K562 (cell line): Measurements from ENCODE around the gene ROPN1L. TPM values are rescaled to one million over a fixed set of nuclear protein-coding genes. Genes with fewer than 3 reads are reported as not detected.

Source experiments
- BRD9 ChIP-seq: fragments of 450-650 bp; IDR thresholded peaks from 2 replicates; pipeline ENCODE4 v1.6.1; 2018; ENCODE audit warnings: low read depth; ENCODE audit not compliant: partially characterized antibody
- CHD2 ChIP-seq: IDR thresholded peaks from 2 replicates; pipeline ENCODE4 v1.6.1; 2011; ENCODE audit warnings: low read depth, low read length
- CTBP1 ChIP-seq: fragments of 450-650 bp; IDR thresholded peaks from 2 replicates; pipeline ENCODE4 v1.6.1; 2016; ENCODE audit warnings: borderline replicate concordance
- DNMT1 ChIP-seq: fragments of 450-650 bp; IDR thresholded peaks from 2 replicates; pipeline ENCODE4 v1.6.1; 2016; ENCODE audit warnings: antibody characterized with exemption, mild to moderate bottlenecking
- ELF1 ChIP-seq: fragments of 200-800 bp; sonication (Bioruptor generic); IDR thresholded peaks from 2 replicates; pipeline ENCODE4 v1.6.1; 2016; ENCODE audit warnings: missing genetic modification characterization, missing compliant biosample characterization
- FOXP1 ChIP-seq: sonication (generic); formaldehyde crosslinking; IDR thresholded peaks from 2 replicates; pipeline ENCODE4 v1.8.0; 2022; ENCODE audit warnings: mild to moderate bottlenecking, missing genetic modification reagents
- HMBOX1 ChIP-seq: sonication (generic); IDR thresholded peaks from 2 replicates; pipeline ENCODE4 v1.6.1; 2016
- ID3 ChIP-seq, 2 experiments: fragments of 250-450 bp in 1 of 2; fragments of 450-650 bp in 1 of 2; sonication (Bioruptor Pico) in 1 of 2; IDR thresholded peaks; 2 replicates each; pipeline versions ENCODE4 v1.6.1 to v1.8.0; 2016 to 2021; ENCODE audit warnings: mild to moderate bottlenecking in 2 of 2, moderate library complexity in 2 of 2, missing compliant biosample characterization in 1 of 2, missing genetic modification characterization in 1 of 2
- KDM5B ChIP-seq: fragments of 200-600 bp; sonication (generic); IDR thresholded peaks from 2 replicates; pipeline ENCODE4 v1.6.1; 2012; ENCODE audit warnings: low read depth, mild to moderate bottlenecking, moderate library complexity, low read length, control low read depth, inconsistent platforms; ENCODE audit not compliant: insufficient replicate concordance
- KLF13 ChIP-seq: fragments of 450-650 bp; IDR thresholded peaks from 2 replicates; pipeline ENCODE4 v1.6.1; 2016; ENCODE audit warnings: missing genetic modification characterization, low read depth, mild to moderate bottlenecking, missing compliant biosample characterization, moderate library complexity, borderline replicate concordance
- NFE2 ChIP-seq: IDR thresholded peaks from 2 replicates; pipeline ENCODE4 v1.6.1; 2014; ENCODE audit warnings: antibody characterized with exemption, low read depth
- NONO ChIP-seq, 2 experiments: fragments of 200-400 bp in 1 of 2; fragments of 450-650 bp in 1 of 2; formaldehyde crosslinking in 1 of 2; IDR thresholded peaks; 2 replicates each; pipeline ENCODE4 v1.6.1; 2017; ENCODE audit warnings: low read depth in 2 of 2, mild to moderate bottlenecking in 2 of 2, moderate library complexity in 2 of 2, low read length in 1 of 2
- NR4A1 ChIP-seq, 2 experiments: fragments of 250-450 bp in 1 of 2; fragments of 450-650 bp in 1 of 2; sonication (Bioruptor Pico) in 1 of 2; IDR thresholded peaks; 2 replicates each; pipeline versions ENCODE4 v1.4.0 to v1.6.1; 2016 to 2020; ENCODE audit warnings: mild to moderate bottlenecking in 2 of 2, missing compliant biosample characterization in 1 of 2, missing genetic modification characterization in 1 of 2, moderate library complexity in 1 of 2
- NUFIP1 ChIP-seq: fragments of 450-650 bp; IDR thresholded peaks from 2 replicates; pipeline ENCODE4 v1.6.1; 2018; ENCODE audit not compliant: partially characterized antibody
- PKNOX1 ChIP-seq: fragments of 450-650 bp; IDR thresholded peaks from 2 replicates; pipeline ENCODE4 v1.6.1; 2016
- PRMT5 ChIP-seq: sonication (generic); formaldehyde crosslinking; IDR thresholded peaks from 2 replicates; pipeline ENCODE4 v1.5.0; 2020; ENCODE audit warnings: missing genetic modification reagents
- PTTG1 ChIP-seq: fragments of 450-650 bp; IDR thresholded peaks from 2 replicates; pipeline ENCODE4 v1.6.1; 2016; ENCODE audit warnings: low read depth, mild to moderate bottlenecking, missing genetic modification characterization, missing compliant biosample characterization
- RBM15 ChIP-seq: fragments of 200-400 bp; formaldehyde crosslinking; IDR thresholded peaks from 2 replicates; pipeline ENCODE4 v1.6.1; 2018; ENCODE audit warnings: mild to moderate bottlenecking, low read length, moderate library complexity; ENCODE audit not compliant: insufficient read depth
- SMAD4 ChIP-seq: fragments of 250-450 bp; sonication (Bioruptor Pico); conservative IDR thresholded peaks from 2 replicates; pipeline ENCODE4 v1.8.0; 2021; ENCODE audit warnings: inconsistent platforms, mild to moderate bottlenecking, moderate library complexity
- TCFL5 ChIP-seq: fragments of 250-450 bp; sonication (Bioruptor Pico); conservative IDR thresholded peaks from 2 replicates; pipeline ENCODE4 v1.6.1; 2021; ENCODE audit warnings: mild to moderate bottlenecking, moderate library complexity, matching md5 sums
- ZNF277 ChIP-seq: fragments of 250-450 bp; sonication (Bioruptor Pico); IDR thresholded peaks from 2 replicates; pipeline ENCODE4 v1.8.0; 2022; ENCODE audit warnings: inconsistent platforms, mild to moderate bottlenecking, moderate library complexity, borderline replicate concordance
- ZNF77 ChIP-seq: fragments of 250-450 bp; sonication (Bioruptor Pico); IDR thresholded peaks from 2 replicates; pipeline ENCODE4 v1.5.0; 2020
- ZNF785 ChIP-seq: fragments of 250-450 bp; sonication (Bioruptor Pico); IDR thresholded peaks from 2 replicates; pipeline ENCODE4 v1.4.0; 2020; ENCODE audit warnings: mild to moderate bottlenecking
- ZSCAN32 ChIP-seq: fragments of 450-650 bp; formaldehyde crosslinking; IDR thresholded peaks from 2 replicates; pipeline ENCODE4 v1.4.0; 2020; ENCODE audit warnings: mild to moderate bottlenecking, moderate library complexity
- polyA plus RNA-seq, 8 experiments: library from polyadenylated mRNA; depleted of rRNA in 4 of 8; stranded (reverse) in 5 of 8; unstranded in 3 of 8; fragments of >200 nt; fragmentation: Nextera tagmentation in 2 of 8; fragmentation: Illumina TruSeq in 1 of 8; extraction: Ambion mirVana in 2 of 8; extraction: Trizol in 1 of 8; gene quantifications; 2 replicates each; pipeline versions ENCODE4 v1.2.1 to v1.2.3, GENCODE V29; 2011 to 2014; ENCODE audit warnings: inconsistent platforms in 1 of 8, missing spikeins in 1 of 8
- total RNA-seq, 7 experiments: library from RNA; depleted of rRNA in 6 of 7; stranded (reverse); fragments of >200 nt in 6 of 7; fragmentation: Illumina TruSeq in 2 of 7; extraction: Trizol in 2 of 7; gene quantifications; 2 replicates each; pipeline versions ENCODE4 v1.2.1 to v1.2.3, GENCODE V29; 2011 to 2021; ENCODE audit warnings: low replicate concordance in 1 of 7

Gene ROPN1L
- total and polyA plus RNA-seq, 9 of the 15 experiments (the other 6 are each of a cell fraction or from before 2014, with no cell fraction given) = 0.04 to 0.85 (median 0.24) TPM; not detected in 3

GRCh38 chr5:10503997-10504793, 62.5 kb downstream of the ROPN1L start (continued):
- TF ChIP-seq ZNF277 (CRISPR knock-in tag) (no peak), ZNF77 (CRISPR knock-in tag) (no peak), ELF1 (no peak), NUFIP1 (no peak), TCFL5 (CRISPR knock-in tag) (0 out of 2 replicates have a peak, but pooled peaks have one; percentile 28), BRD9 (no peak), ZNF785 (CRISPR knock-in tag) (no peak), FOXP1 (CRISPR knock-in tag) (no peak; the same call in 1 of the 2 replicates), KDM5B (no peak), PRMT5 (CRISPR knock-in tag) (no peak), ID3 (CRISPR knock-in tag; IDR thresholded peaks at IDR 0.05) (no peak), ID3 (tag; IDR thresholded peaks at IDR 0.05) (peak; percentile 88; the same call in 1 of the 2 replicates), DNMT1 (no peak), NONO (IDR thresholded peaks at IDR 0.05; ENCODE audit: low read depth in 2 of 2, low read length in 1 of 2) (0 out of 4 replicates have a peak, but pooled peaks of 1 of the 2 experiments have one; percentile 28), NFE2 (peak; percentile 100), ZSCAN32 (CRISPR knock-in tag) (no peak), NR4A1 (CRISPR knock-in tag; IDR thresholded peaks at IDR 0.05) (peak; percentile 84; the same call in 1 of the 2 replicates), NR4A1 (tag; IDR thresholded peaks at IDR 0.05) (peak; percentile 81; the same call in 1 of the 2 replicates), SMAD4 (CRISPR knock-in tag) (peak; percentile 92), PKNOX1 (peak; percentile 96), HMBOX1 (peak; percentile 83; the same call in 1 of the 2 replicates), PTTG1 (tag) (peak; percentile 64), KLF13 (tag) (no peak), CTBP1 (peak; percentile 99), CHD2 (no peak), RBM15 (no peak)
